HPDE6-E6E7 (cell line): Measurements from ENCODE around the gene MED26.
"Not testable (repeated sequence)": the region's sequence is repeated elsewhere in the genome, so short reads cannot be mapped to it uniquely, and the experiment has no call there.

Experiments
- DNase-seq: peaks from one replicate; pipeline ENCODE4 v3.0.0; 2011; ENCODE audit warnings: missing footprints; ENCODE audit errors: extremely low spot score

The MED26 gene

GRCh38 chr19:16651421-16652188 is 23.6 kb upstream of the MED26 start:
- DNase-seq: not testable (repeated sequence)

- DNase-seq: no peak
These were observed 22.8 kb upstream of the MED26 start for GRCh38 chr19:16650821-16651220.

GRCh38 chr19:16649734-16650133 is 21.7 kb upstream of the MED26 start:
- DNase-seq: no peak

GRCh38 chr19:16645140-16645539 is 17.1 kb upstream of the MED26 start:
- DNase-seq: no peak

GRCh38 chr19:16641695-16642094 is 13.7 kb upstream of the MED26 start:
- no peak for DNase-seq

- no peak for DNase-seq
These were observed 12.9 kb upstream of the MED26 start for GRCh38 chr19:16640951-16641350.

GRCh38 chr19:16638666-16639065 is 10.7 kb upstream of the MED26 start:
- DNase-seq: no peak

GRCh38 chr19:16637535-16637934 is 9.5 kb upstream of the MED26 start:
- DNase-seq: no peak

- DNase-seq: no peak
These were observed 3.5 kb upstream of the MED26 start for GRCh38 chr19:16631465-16631864.

- DNase-seq: no peak
These were observed 1.1 kb upstream of the MED26 start for GRCh38 chr19:16628984-16629691.

- DNase-seq: no peak
These were observed 149 bp downstream of the MED26 start for GRCh38 chr19:16627928-16628182.

GRCh38 chr19:16627193-16627927 is 644 bp downstream of the MED26 start:
- no peak for DNase-seq

GRCh38 chr19:16626796-16627192 is 1.2 kb downstream of the MED26 start:
- DNase-seq: no peak

GRCh38 chr19:16625163-16625958 is 2.6 kb downstream of the MED26 start:
- no peak for DNase-seq

- no peak for DNase-seq
These were observed 3.8 kb downstream of the MED26 start for GRCh38 chr19:16624236-16624635.

GRCh38 chr19:16623576-16623975 is 4.4 kb downstream of the MED26 start:
- DNase-seq: no peak

GRCh38 chr19:16623066-16623465 is 4.9 kb downstream of the MED26 start:
- no peak for DNase-seq

- no peak for DNase-seq
These were observed 6.7 kb downstream of the MED26 start for GRCh38 chr19:16621165-16621800.

- no peak for DNase-seq
These were observed 7.4 kb downstream of the MED26 start for GRCh38 chr19:16620584-16620983.

GRCh38 chr19:16620018-16620417 is 8.0 kb downstream of the MED26 start:
- DNase-seq: no peak

GRCh38 chr19:16619457-16619856 is 8.5 kb downstream of the MED26 start:
- DNase-seq: no peak

GRCh38 chr19:16618248-16618647 is 9.8 kb downstream of the MED26 start:
- no peak for DNase-seq
